ENCODE results near the gene KCNH8. TPM values are rescaled to one million over a fixed set of nuclear protein-coding genes. Genes with fewer than 3 reads are reported as not detected.

Gene KCNH8
- total and polyA plus RNA-seq, 2 experiments from 2014 or later: 0.97 to 1.1 TPM

DNA sequence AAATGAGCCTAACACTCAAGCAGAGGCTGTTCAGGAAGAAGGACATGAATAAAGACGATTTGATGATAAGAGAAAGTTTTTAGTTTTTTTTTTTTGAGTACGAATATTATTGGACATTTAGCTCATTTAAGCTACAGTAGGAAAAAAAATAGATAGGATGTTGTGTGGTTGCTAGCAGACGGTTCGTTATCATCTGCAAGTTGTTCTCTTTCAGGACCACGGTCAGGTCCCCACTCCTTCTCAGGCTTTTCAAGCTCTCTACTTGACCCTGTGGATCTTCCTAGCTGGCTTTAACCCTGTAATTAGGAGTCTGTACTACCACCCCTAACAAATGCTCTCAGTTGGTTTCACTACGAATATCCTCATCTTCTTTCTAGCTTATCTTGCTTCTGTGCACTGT, 1.1 kb downstream of the KCNH8 start:
- TF ChIP-seq EZH2phosphoT487 (IDR thresholded peaks at IDR 0.05; ENCODE audit: low read depth, severe bottlenecking, unreplicated experiment) (no peak), EZH2 (IDR thresholded peaks at IDR 0.05; ENCODE audit: borderline replicate concordance) (no peak)
- TF ChIP-seq, protein P1, sequence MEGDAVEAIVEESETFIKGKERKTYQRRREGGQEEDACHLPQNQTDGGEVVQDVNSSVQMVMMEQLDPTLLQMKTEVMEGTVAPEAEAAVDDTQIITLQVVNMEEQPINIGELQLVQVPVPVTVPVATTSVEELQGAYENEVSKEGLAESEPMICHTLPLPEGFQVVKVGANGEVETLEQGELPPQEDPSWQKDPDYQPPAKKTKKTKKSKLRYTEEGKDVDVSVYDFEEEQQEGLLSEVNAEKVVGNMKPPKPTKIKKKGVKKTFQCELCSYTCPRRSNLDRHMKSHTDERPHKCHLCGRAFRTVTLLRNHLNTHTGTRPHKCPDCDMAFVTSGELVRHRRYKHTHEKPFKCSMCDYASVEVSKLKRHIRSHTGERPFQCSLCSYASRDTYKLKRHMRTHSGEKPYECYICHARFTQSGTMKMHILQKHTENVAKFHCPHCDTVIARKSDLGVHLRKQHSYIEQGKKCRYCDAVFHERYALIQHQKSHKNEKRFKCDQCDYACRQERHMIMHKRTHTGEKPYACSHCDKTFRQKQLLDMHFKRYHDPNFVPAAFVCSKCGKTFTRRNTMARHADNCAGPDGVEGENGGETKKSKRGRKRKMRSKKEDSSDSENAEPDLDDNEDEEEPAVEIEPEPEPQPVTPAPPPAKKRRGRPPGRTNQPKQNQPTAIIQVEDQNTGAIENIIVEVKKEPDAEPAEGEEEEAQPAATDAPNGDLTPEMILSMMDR (IDR thresholded peaks at IDR 0.05; ENCODE audit: poor library complexity): no peak

DNA sequence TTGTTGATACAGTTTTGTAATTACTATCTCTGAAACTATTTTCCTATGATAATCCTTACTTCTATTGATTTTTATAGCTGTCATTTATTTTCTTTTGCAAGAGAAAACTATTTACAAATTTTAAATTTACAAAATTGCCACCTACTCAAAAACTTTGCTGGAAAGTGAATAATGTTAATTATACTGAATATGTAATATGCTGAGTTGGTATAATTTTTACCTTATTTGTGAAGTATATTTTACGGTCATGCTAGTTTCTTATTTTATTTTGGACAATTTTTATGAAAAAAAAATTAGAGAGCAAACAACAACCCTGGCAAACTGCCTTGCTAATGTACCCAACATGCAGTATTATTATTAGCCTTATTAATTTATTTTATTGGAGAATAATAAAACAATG, 2.9 kb downstream of the KCNH8 start:
- 87% methylated on average over 1 of the region's 1 CpG for WGBS (ENCODE audit: low lambda C conversion rate, missing lambda C conversion rate)

More for the DNA sequence above, 1.1 kb downstream of the KCNH8 start:
- Histone ChIP-seq H4K20me1 (ENCODE audit: insufficient read depth, poor library complexity, severe bottlenecking) (no peaks in the 10 kb centered on the region), H2AFZ (no peak overlapping the region), H3K9me3 (ENCODE audit: low read depth) (no peaks in the 10 kb centered on the region), H3K4me3 (no peak overlapping the region), H3K27me3 (peaks cover 16% of the 10 kb centered on the region), H3K4me1 (ENCODE audit: insufficient read depth) (no peaks in the 10 kb centered on the region), H3K79me2 (no peaks in the 10 kb centered on the region), H3K27ac (no peak overlapping the region), H3K9me2 (replicated peaks; ENCODE audit: insufficient read depth) (no peaks in the 10 kb centered on the region), H3K36me3 (replicated peaks; ENCODE audit: insufficient read depth, low read depth) (no peaks in the 10 kb centered on the region), H3K4me2 (peak overlapping the region; percentile 89)
- WGBS (ENCODE audit: low lambda C conversion rate, missing lambda C conversion rate): 4% methylated on average over 6 of the region's 6 CpGs
- DNase-seq (ENCODE audit: low spot score): peak; percentile 79

DNA sequence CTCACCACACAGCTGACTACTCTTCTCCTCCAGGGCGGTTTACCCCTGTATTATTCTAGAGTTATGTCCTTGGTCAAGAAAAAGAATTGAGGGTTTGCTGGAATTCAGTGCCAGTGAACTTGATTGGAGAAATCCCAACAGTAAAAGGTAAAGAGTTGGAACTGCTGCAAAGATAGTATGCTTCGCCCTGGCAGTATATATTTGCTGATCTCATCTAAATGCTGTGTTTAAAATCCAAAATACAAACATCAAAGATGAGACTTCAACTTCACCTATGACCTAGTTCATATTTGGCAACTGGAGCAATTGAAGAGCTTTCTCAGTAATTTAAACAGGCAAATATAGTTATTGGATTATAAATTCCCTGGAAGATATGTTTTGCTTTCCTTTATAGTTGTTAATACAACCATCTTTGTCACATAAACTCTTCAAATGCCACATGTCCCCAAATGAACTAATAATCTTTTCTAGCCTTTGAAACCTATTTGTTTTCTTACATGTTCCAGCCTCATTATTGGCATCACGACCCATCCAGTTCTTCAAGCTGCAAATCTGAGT, 6.5 kb downstream of the KCNH8 start:
- Histone ChIP-seq H3K27me3 (peaks cover under 1% of the 10 kb centered on the region), H4K20me1 (ENCODE audit: insufficient read depth, poor library complexity, severe bottlenecking) (no peaks in the 10 kb centered on the region), H2AFZ (no peak overlapping the region), H3K9me2 (replicated peaks; ENCODE audit: insufficient read depth) (no peaks in the 10 kb centered on the region), H3K4me3 (no peak overlapping the region), H3K4me1 (ENCODE audit: insufficient read depth) (no peaks in the 10 kb centered on the region), H3K36me3 (replicated peaks; ENCODE audit: insufficient read depth, low read depth) (no peaks in the 10 kb centered on the region), H3K79me2 (no peaks in the 10 kb centered on the region), H3K27ac (no peak overlapping the region), H3K9me3 (ENCODE audit: low read depth) (no peaks in the 10 kb centered on the region), H3K4me2 (no peak overlapping the region)
- 91% methylated on average over 3 of the region's 3 CpGs for WGBS (ENCODE audit: low lambda C conversion rate, missing lambda C conversion rate)
- DNase-seq (ENCODE audit: low spot score): no peak
- TF ChIP-seq EZH2phosphoT487 (IDR thresholded peaks at IDR 0.05; ENCODE audit: low read depth, severe bottlenecking, unreplicated experiment) (no peak), EZH2 (IDR thresholded peaks at IDR 0.05; ENCODE audit: borderline replicate concordance) (no peak)
- TF ChIP-seq, protein P1 (IDR thresholded peaks at IDR 0.05; ENCODE audit: poor library complexity): no peak

More for the DNA sequence above, 2.9 kb downstream of the KCNH8 start:
- Histone ChIP-seq H3K9me2 (replicated peaks; ENCODE audit: insufficient read depth) (no peaks in the 10 kb centered on the region), H3K79me2 (no peaks in the 10 kb centered on the region), H4K20me1 (ENCODE audit: insufficient read depth, poor library complexity, severe bottlenecking) (no peaks in the 10 kb centered on the region), H3K9me3 (ENCODE audit: low read depth) (no peaks in the 10 kb centered on the region), H3K36me3 (replicated peaks; ENCODE audit: insufficient read depth, low read depth) (no peaks in the 10 kb centered on the region), H3K4me2 (no peak overlapping the region), H3K4me1 (ENCODE audit: insufficient read depth) (no peaks in the 10 kb centered on the region), H3K27me3 (peaks cover 16% of the 10 kb centered on the region), H2AFZ (no peak overlapping the region), H3K4me3 (no peak overlapping the region), H3K27ac (no peak overlapping the region)
- no peak for DNase-seq (ENCODE audit: low spot score)
- no peak for TF ChIP-seq EZH2phosphoT487 (IDR thresholded peaks at IDR 0.05; ENCODE audit: low read depth, severe bottlenecking, unreplicated experiment)
- no peak for TF ChIP-seq EZH2 (IDR thresholded peaks at IDR 0.05; ENCODE audit: borderline replicate concordance)
- TF ChIP-seq, protein P1 (IDR thresholded peaks at IDR 0.05; ENCODE audit: poor library complexity): no peak
